Osteocyte (in vitro differentiated cells): Measurements from ENCODE around the gene CTSL. TPM values are rescaled to one million over a fixed set of nuclear protein-coding genes. Genes with fewer than 3 reads are reported as not detected.
"Not testable (repeated sequence)": the region's sequence is repeated elsewhere in the genome, so short reads cannot be mapped to it uniquely, and the experiment has no call there.

Source experiments
- DNase-seq: peaks from one replicate; pipeline ENCODE4 v3.0.0; 2021; ENCODE audit warnings: mixed read lengths; ENCODE audit not compliant: unreplicated experiment; ENCODE audit errors: extremely low spot score
- H3K27ac Mint-ChIP-seq: one replicate; pipeline ENCODE4 v1.8.0; 2021; ENCODE audit warnings: mild to moderate bottlenecking, mixed read lengths; ENCODE audit not compliant: unreplicated experiment
- H3K27me3 Mint-ChIP-seq: one replicate; pipeline ENCODE4 v1.8.0; 2021; ENCODE audit warnings: mixed read lengths; ENCODE audit not compliant: unreplicated experiment
- H3K36me3 Mint-ChIP-seq: one replicate; pipeline ENCODE4 v1.8.0; 2021; ENCODE audit warnings: mixed read lengths; ENCODE audit not compliant: unreplicated experiment
- H3K4me1 Mint-ChIP-seq: one replicate; pipeline ENCODE4 v1.8.0; 2021; ENCODE audit warnings: mixed read lengths; ENCODE audit not compliant: unreplicated experiment
- H3K4me3 Mint-ChIP-seq: one replicate; pipeline ENCODE4 v1.8.0; 2021; ENCODE audit warnings: mild to moderate bottlenecking, moderate library complexity, mixed read lengths; ENCODE audit not compliant: unreplicated experiment
- H3K9me3 Mint-ChIP-seq: one replicate; pipeline ENCODE4 v1.8.0; 2021; ENCODE audit warnings: mixed read lengths; ENCODE audit not compliant: unreplicated experiment
- CTCF ChIP-seq: fragments of 200-600 bp; sonication (generic); IDR thresholded peaks from 2 replicates; pipeline ENCODE4 v1.5.0; 2021; ENCODE audit warnings: antibody characterized with exemption, mild to moderate bottlenecking, moderate library complexity
- total RNA-seq: library from RNA; stranded (reverse); gene quantifications from 2 replicates; pipeline ENCODE4 v1.2.1, GENCODE V29; 2021

Gene CTSL
- total RNA-seq, 1 donor from 2014 or later, result 264 TPM

GRCh38 chr9:87753313-87753712 lies 27.4 kb downstream of the CTSL start:
- H3K36me3 Mint-ChIP-seq, result peaks cover 2% of the 10 kb centered on the region

GRCh38 chr9:87758330-87758729 lies 32.4 kb downstream of the CTSL start:
- H3K36me3 Mint-ChIP-seq, H3K9me3 Mint-ChIP-seq, DNase-seq, H3K4me1 Mint-ChIP-seq, H3K4me3 Mint-ChIP-seq, H3K27ac Mint-ChIP-seq: not testable (repeated sequence)
- peaks cover 42% of the 10 kb centered on the region for H3K27me3 Mint-ChIP-seq

More at GRCh38 chr9:87753313-87753712, 27.4 kb downstream of the CTSL start:
- Mint-ChIP-seq H3K27ac (no peak overlapping the region), H3K9me3 (peaks cover 10% of the 10 kb centered on the region), H3K27me3 (peaks cover 33% of the 10 kb centered on the region), H3K4me1 (peaks cover 4% of the 10 kb centered on the region), H3K4me3 (no peak overlapping the region)
- TF ChIP-seq CTCF, result no peak
- no peak for DNase-seq

- not testable (repeated sequence) for H3K27ac Mint-ChIP-seq, H3K36me3 Mint-ChIP-seq, H3K4me3 Mint-ChIP-seq, DNase-seq, H3K4me1 Mint-ChIP-seq, H3K9me3 Mint-ChIP-seq
- H3K27me3 Mint-ChIP-seq, result peaks cover 52% of the 10 kb centered on the region
Observed at GRCh38 chr9:87759980-87760379, 34.1 kb downstream of the CTSL start.

GRCh38 chr9:87760529-87760928 lies 34.6 kb downstream of the CTSL start:
- Mint-ChIP-seq H3K27me3 (peaks cover 53% of the 10 kb centered on the region), H3K4me3 (no peak overlapping the region)

GRCh38 chr9:87763286-87763685 lies 37.4 kb downstream of the CTSL start:
- peaks cover 5% of the 10 kb centered on the region for H3K9me3 Mint-ChIP-seq
- no peaks in the 10 kb centered on the region for H3K4me1 Mint-ChIP-seq
- no peak for DNase-seq
- H3K36me3 Mint-ChIP-seq, result no peaks in the 10 kb centered on the region
- no peak overlapping the region for H3K4me3 Mint-ChIP-seq
- no peak overlapping the region for H3K27ac Mint-ChIP-seq
- no peak for TF ChIP-seq CTCF
- peaks cover 58% of the 10 kb centered on the region for H3K27me3 Mint-ChIP-seq

More at GRCh38 chr9:87760529-87760928, 34.6 kb downstream of the CTSL start:
- Mint-ChIP-seq H3K9me3 (peaks cover 5% of the 10 kb centered on the region), H3K4me1 (no peaks in the 10 kb centered on the region), H3K27ac (no peak overlapping the region), H3K36me3 (no peaks in the 10 kb centered on the region)
- no peak for TF ChIP-seq CTCF
- no peak for DNase-seq

- TF ChIP-seq CTCF, result no peak
- H3K36me3 Mint-ChIP-seq, result no peaks in the 10 kb centered on the region
- H3K9me3 Mint-ChIP-seq, result peaks cover 2% of the 10 kb centered on the region
- no peak for DNase-seq
- H3K27me3 Mint-ChIP-seq, result peaks cover 74% of the 10 kb centered on the region
- H3K4me1 Mint-ChIP-seq, result no peaks in the 10 kb centered on the region
- H3K4me3 Mint-ChIP-seq, result no peak overlapping the region
- no peak overlapping the region for H3K27ac Mint-ChIP-seq
Observed at GRCh38 chr9:87765521-87765920, 39.6 kb downstream of the CTSL start.
